ENCODE data around the gene GRK3. TPM values are rescaled to one million over a fixed set of nuclear protein-coding genes. Genes with fewer than 3 reads are reported as not detected.

The GRK3 gene
- polyA plus RNA-seq, 1 donor from 2014 or later: 10.4 TPM

- peaks cover 0 to 7% (median 0%) of the 10 kb centered on the region in 3 donors for H3K9me3 Mint-ChIP-seq
- H3K36me3 Mint-ChIP-seq: peaks cover 13% of the 10 kb centered on the region
- no peaks in the 10 kb centered on the region for H3K27me3 Mint-ChIP-seq
- H3K4me1 Mint-ChIP-seq: peaks cover 26 to 30% (median 28%) of the 10 kb centered on the region in 3 donors
- no peak overlapping the region for H3K4me3 Mint-ChIP-seq
- peak overlapping the region in 2 of 3 donors; percentile 15 to 69 for H3K27ac Mint-ChIP-seq
Observed at GRCh38 chr22:25641650-25642049, 77.2 kb downstream of the GRK3 start.

- Mint-ChIP-seq H3K27me3 (no peaks in the 10 kb centered on the region), H3K36me3 (peaks cover 11% of the 10 kb centered on the region), H3K27ac (peak overlapping the region; percentile 27 to 78 (median 33)), H3K4me1 (peaks cover 27 to 37% (median 30%) of the 10 kb centered on the region in 3 donors), H3K4me3 (peak overlapping the region in 2 of 4 donors; percentile 48 to 83), H3K9me3 (peaks cover 0 to 7% (median 0%) of the 10 kb centered on the region in 3 donors)
Observed at GRCh38 chr22:25643232-25644000, 78.9 kb downstream of the GRK3 start.

GRCh38 chr22:25644122-25644521 lies 79.6 kb downstream of the GRK3 start:
- H3K9me3 Mint-ChIP-seq: peaks cover 0 to 7% (median 0%) of the 10 kb centered on the region in 3 donors
- peaks cover 13% of the 10 kb centered on the region for H3K36me3 Mint-ChIP-seq
- peaks cover 30 to 43% (median 33%) of the 10 kb centered on the region in 3 donors for H3K4me1 Mint-ChIP-seq
- H3K27ac Mint-ChIP-seq: peak overlapping the region in 1 of 3 donors; percentile 33
- H3K27me3 Mint-ChIP-seq: no peaks in the 10 kb centered on the region
- H3K4me3 Mint-ChIP-seq: peak overlapping the region in 1 of 4 donors; percentile 83

GRCh38 chr22:25645266-25645665 lies 80.8 kb downstream of the GRK3 start:
- Mint-ChIP-seq H3K9me3 (no peaks in the 10 kb centered on the region), H3K27ac (peak overlapping the region in 1 of 3 donors; percentile 36), H3K4me3 (no peak overlapping the region), H3K4me1 (peaks cover 32 to 48% (median 35%) of the 10 kb centered on the region in 3 donors), H3K36me3 (peaks cover 10% of the 10 kb centered on the region), H3K27me3 (no peaks in the 10 kb centered on the region)

GRCh38 chr22:25645964-25646363 lies 81.5 kb downstream of the GRK3 start:
- Mint-ChIP-seq H3K4me3 (no peak overlapping the region), H3K27ac (peak overlapping the region in 2 of 3 donors; percentile 0 to 11), H3K9me3 (no peaks in the 10 kb centered on the region), H3K36me3 (peaks cover 11% of the 10 kb centered on the region), H3K4me1 (peaks cover 38 to 55% (median 42%) of the 10 kb centered on the region in 3 donors), H3K27me3 (no peaks in the 10 kb centered on the region)

GRCh38 chr22:25650833-25651232 lies 86.4 kb downstream of the GRK3 start:
- Mint-ChIP-seq H3K27ac (peak overlapping the region in 2 of 3 donors; percentile 63 to 84), H3K36me3 (peaks cover 10% of the 10 kb centered on the region), H3K27me3 (no peaks in the 10 kb centered on the region), H3K4me1 (peaks cover 31 to 52% (median 35%) of the 10 kb centered on the region in 3 donors), H3K9me3 (no peaks in the 10 kb centered on the region), H3K4me3 (peak overlapping the region in 3 of 4 donors; percentile 11 to 82 (median 70))

- Mint-ChIP-seq H3K4me3 (peak overlapping the region; percentile 4 to 82 (median 52)), H3K27me3 (no peaks in the 10 kb centered on the region)
Observed at GRCh38 chr22:25651332-25652085, 87.0 kb downstream of the GRK3 start.

GRCh38 chr22:25654676-25655075 lies 90.2 kb downstream of the GRK3 start:
- no peaks in the 10 kb centered on the region for H3K9me3 Mint-ChIP-seq
- peak overlapping the region in 1 of 4 donors; percentile 5 for H3K4me3 Mint-ChIP-seq
- no peaks in the 10 kb centered on the region for H3K27me3 Mint-ChIP-seq
- peaks cover 42 to 56% (median 54%) of the 10 kb centered on the region in 3 donors for H3K4me1 Mint-ChIP-seq
- no peak overlapping the region for H3K27ac Mint-ChIP-seq
- peaks cover 1% of the 10 kb centered on the region for H3K36me3 Mint-ChIP-seq

More at GRCh38 chr22:25651332-25652085, 87.0 kb downstream of the GRK3 start:
- Mint-ChIP-seq H3K4me1 (peaks cover 34 to 49% (median 34%) of the 10 kb centered on the region in 3 donors), H3K27ac (peak overlapping the region; percentile 16 to 88 (median 48)), H3K36me3 (peaks cover 10% of the 10 kb centered on the region), H3K9me3 (no peaks in the 10 kb centered on the region)

- Mint-ChIP-seq H3K27me3 (no peaks in the 10 kb centered on the region), H3K4me1 (peaks cover 39 to 56% (median 47%) of the 10 kb centered on the region in 3 donors), H3K4me3 (peak overlapping the region in 1 of 4 donors; percentile 1), H3K36me3 (no peaks in the 10 kb centered on the region), H3K27ac (peak overlapping the region in 2 of 3 donors; percentile 22 to 47), H3K9me3 (no peaks in the 10 kb centered on the region)
Observed at GRCh38 chr22:25655371-25655935, 91.0 kb downstream of the GRK3 start.

GRCh38 chr22:25656724-25657123 lies 92.2 kb downstream of the GRK3 start:
- Mint-ChIP-seq H3K27ac (peak overlapping the region; percentile 0 to 80 (median 71)), H3K36me3 (no peaks in the 10 kb centered on the region), H3K4me3 (peak overlapping the region in 2 of 4 donors; percentile 0 to 24)

GRCh38 chr22:25658633-25659032 lies 94.2 kb downstream of the GRK3 start:
- peak overlapping the region in 1 of 3 donors; percentile 84 for H3K27ac Mint-ChIP-seq
- H3K9me3 Mint-ChIP-seq: no peaks in the 10 kb centered on the region
- no peak overlapping the region for H3K4me3 Mint-ChIP-seq
- no peaks in the 10 kb centered on the region for H3K36me3 Mint-ChIP-seq
- no peaks in the 10 kb centered on the region for H3K27me3 Mint-ChIP-seq
- peaks cover 28 to 48% (median 29%) of the 10 kb centered on the region in 3 donors for H3K4me1 Mint-ChIP-seq

More at GRCh38 chr22:25656724-25657123, 92.2 kb downstream of the GRK3 start:
- H3K9me3 Mint-ChIP-seq: no peaks in the 10 kb centered on the region
- H3K27me3 Mint-ChIP-seq: no peaks in the 10 kb centered on the region
- peaks cover 31 to 52% (median 34%) of the 10 kb centered on the region in 3 donors for H3K4me1 Mint-ChIP-seq

- Mint-ChIP-seq H3K4me1 (peaks cover 28 to 48% (median 29%) of the 10 kb centered on the region in 3 donors), H3K27ac (peak overlapping the region in 1 of 3 donors; percentile 25), H3K36me3 (no peaks in the 10 kb centered on the region), H3K27me3 (no peaks in the 10 kb centered on the region), H3K9me3 (no peaks in the 10 kb centered on the region), H3K4me3 (no peak overlapping the region)
Observed at GRCh38 chr22:25659413-25659812, 94.9 kb downstream of the GRK3 start.

- Mint-ChIP-seq H3K9me3 (no peaks in the 10 kb centered on the region), H3K27ac (no peak overlapping the region), H3K4me3 (no peak overlapping the region), H3K27me3 (no peaks in the 10 kb centered on the region), H3K36me3 (no peaks in the 10 kb centered on the region), H3K4me1 (peaks cover 27 to 45% (median 28%) of the 10 kb centered on the region in 3 donors)
Observed at GRCh38 chr22:25660336-25660735, 95.9 kb downstream of the GRK3 start.

- H3K9me3 Mint-ChIP-seq: no peaks in the 10 kb centered on the region
- H3K4me3 Mint-ChIP-seq: no peak overlapping the region
- H3K36me3 Mint-ChIP-seq: no peaks in the 10 kb centered on the region
- no peak overlapping the region for H3K27ac Mint-ChIP-seq
- H3K4me1 Mint-ChIP-seq: peaks cover 21 to 38% (median 25%) of the 10 kb centered on the region in 3 donors
- no peaks in the 10 kb centered on the region for H3K27me3 Mint-ChIP-seq
Observed at GRCh38 chr22:25661073-25661472, 96.6 kb downstream of the GRK3 start.

Data from IgD-negative memory B cell (primary cell).